Caco-2 (cell line): ENCODE results near the gene CLTB. TPM values are rescaled to one million over a fixed set of nuclear protein-coding genes. Genes with fewer than 3 reads are reported as not detected.

Source experiments
- BruUV-seq: library from RNA; stranded (reverse); fragments of 400-500 nt; replicated peaks from 2 replicates; lab custom pipeline; 2021; lab: Mats Ljungman, UMichigan
- CTCF ChIA-PET: fragments of 300-600 bp; sonication (Branson Sonifier 250); formaldehyde crosslinking; loops from one replicate; lab custom pipeline; 2022; ENCODE audit warnings: antibody characterized with exemption; lab: Charles Lee
- POLR2A ChIA-PET: fragments of 300-600 bp; sonication (Branson Sonifier 250); formaldehyde crosslinking; loops from one replicate; lab custom pipeline; 2022; ENCODE audit warnings: antibody characterized with exemption; lab: Charles Lee
- DNase-seq, 2 experiments: peaks; one replicate each; pipeline versions ENCODE4 v3.0.0 to v3.0.0-alpha.2; 2020 to 2022
- H3K27me3 ChIP-seq: replicated peaks from 2 replicates; pipeline ENCODE4 v1.6.0; 2011; ENCODE audit warnings: low read length; ENCODE audit not compliant: control insufficient read depth, insufficient read depth
- H3K36me3 ChIP-seq: 2 replicates; pipeline ENCODE4 v1.5.1; 2011; ENCODE audit warnings: low read length; ENCODE audit not compliant: control insufficient read depth, insufficient read depth
- H3K4me1 ChIP-seq: fragments of 250-450 bp; sonication (Bioruptor Pico); 2 replicates; pipeline ENCODE4 v1.5.1; 2020; ENCODE audit warnings: mild to moderate bottlenecking
- H3K4me3 ChIP-seq: 2 replicates; pipeline ENCODE4 v1.5.1; 2011; ENCODE audit warnings: low read depth, mild to moderate bottlenecking, control low read depth, low read length
- H3K9me3 ChIP-seq: fragments of 250-450 bp; sonication (Bioruptor Pico); 2 replicates; pipeline ENCODE4 v1.5.1; 2020; ENCODE audit warnings: mild to moderate bottlenecking, moderate library complexity
- H3K27ac Mint-ChIP-seq: one replicate; pipeline ENCODE4 v1.8.0; 2022; ENCODE audit warnings: mixed read lengths; ENCODE audit not compliant: unreplicated experiment
- H3K27me3 Mint-ChIP-seq: one replicate; pipeline ENCODE4 v1.8.0; 2022; ENCODE audit warnings: mixed read lengths; ENCODE audit not compliant: insufficient read depth, unreplicated experiment
- H3K36me3 Mint-ChIP-seq: one replicate; pipeline ENCODE4 v1.8.0; 2022; ENCODE audit warnings: mild to moderate bottlenecking, mixed read lengths; ENCODE audit not compliant: insufficient read depth, unreplicated experiment
- H3K4me1 Mint-ChIP-seq: one replicate; pipeline ENCODE4 v1.8.0; 2022; ENCODE audit warnings: low read depth, mixed read lengths; ENCODE audit not compliant: unreplicated experiment
- H3K4me3 Mint-ChIP-seq: one replicate; pipeline ENCODE4 v1.8.0; 2022; ENCODE audit warnings: mild to moderate bottlenecking, moderate library complexity, mixed read lengths; ENCODE audit not compliant: unreplicated experiment
- H3K9me3 Mint-ChIP-seq: one replicate; pipeline ENCODE4 v1.8.0; 2022; ENCODE audit warnings: mixed read lengths; ENCODE audit not compliant: unreplicated experiment
- intact Hi-C: fragments of 100-400 bp; cut with micrococcal nuclease; formaldehyde crosslinking; loops from one replicate; pipeline ENCODE4 v1.10.0; 2022; ENCODE audit not compliant: unreplicated experiment
- total RNA-seq: library from RNA; stranded (reverse); gene quantifications from 2 replicates; pipeline ENCODE4 v1.2.3, GENCODE V29; 2022
- TF ChIP-seq, protein P1 (sequence below), 2 experiments: fragments of 200-600 bp in 1 of 2; IDR thresholded peaks; 1 replicate in 1 of 2; 2 replicates in 1 of 2; pipeline versions ENCODE4 v1.5.1 to v1.8.0; 2011 to 2022; ENCODE audit warnings: antibody characterized with exemption in 1 of 2, control low read depth in 1 of 2, inconsistent platforms in 1 of 2, low read depth in 1 of 2, low read length in 1 of 2, mild to moderate bottlenecking in 1 of 2, moderate library complexity in 1 of 2; ENCODE audit not compliant: insufficient read depth in 1 of 2, severe bottlenecking in 1 of 2, unreplicated experiment in 1 of 2

Gene CLTB
- total RNA-seq, 1 experiment from 2014 or later: 78.9 TPM

DNA sequence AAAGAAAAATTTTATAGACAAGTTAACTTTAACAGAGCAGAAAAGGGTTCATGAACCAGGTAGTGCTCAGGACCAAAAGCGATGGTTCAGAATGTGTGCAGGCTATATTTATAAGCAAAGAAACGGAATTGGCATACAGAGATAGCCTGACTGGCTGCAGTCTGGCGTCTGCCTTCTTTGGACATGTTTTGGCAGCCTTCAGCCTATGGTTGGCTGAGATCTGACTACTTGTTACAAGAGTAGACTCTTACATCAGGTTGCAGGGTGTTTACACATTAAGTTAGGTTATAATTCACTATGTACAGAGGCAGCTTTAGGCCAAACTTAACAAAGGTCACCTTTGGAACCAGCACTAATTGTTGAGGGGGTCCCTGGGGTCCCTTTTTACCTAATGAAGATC, 34.9 kb downstream of the CLTB start:
- DNase-seq: no peak
- intact Hi-C loops: no loop called here
- Histone ChIP-seq H3K27me3 (no peaks in the 10 kb centered on the region), H3K36me3 (no peaks in the 10 kb centered on the region), H3K4me1 (no peaks in the 10 kb centered on the region), H3K4me3 (no peak overlapping the region), H3K9me3 (no peaks in the 10 kb centered on the region)
- Mint-ChIP-seq H3K4me3 (no peak overlapping the region), H3K27me3 (no peaks in the 10 kb centered on the region), H3K4me1 (no peaks in the 10 kb centered on the region), H3K36me3 (peaks cover 45% of the 10 kb centered on the region), H3K27ac (no peak overlapping the region), H3K9me3 (no peaks in the 10 kb centered on the region)
- TF ChIP-seq, protein P1, sequence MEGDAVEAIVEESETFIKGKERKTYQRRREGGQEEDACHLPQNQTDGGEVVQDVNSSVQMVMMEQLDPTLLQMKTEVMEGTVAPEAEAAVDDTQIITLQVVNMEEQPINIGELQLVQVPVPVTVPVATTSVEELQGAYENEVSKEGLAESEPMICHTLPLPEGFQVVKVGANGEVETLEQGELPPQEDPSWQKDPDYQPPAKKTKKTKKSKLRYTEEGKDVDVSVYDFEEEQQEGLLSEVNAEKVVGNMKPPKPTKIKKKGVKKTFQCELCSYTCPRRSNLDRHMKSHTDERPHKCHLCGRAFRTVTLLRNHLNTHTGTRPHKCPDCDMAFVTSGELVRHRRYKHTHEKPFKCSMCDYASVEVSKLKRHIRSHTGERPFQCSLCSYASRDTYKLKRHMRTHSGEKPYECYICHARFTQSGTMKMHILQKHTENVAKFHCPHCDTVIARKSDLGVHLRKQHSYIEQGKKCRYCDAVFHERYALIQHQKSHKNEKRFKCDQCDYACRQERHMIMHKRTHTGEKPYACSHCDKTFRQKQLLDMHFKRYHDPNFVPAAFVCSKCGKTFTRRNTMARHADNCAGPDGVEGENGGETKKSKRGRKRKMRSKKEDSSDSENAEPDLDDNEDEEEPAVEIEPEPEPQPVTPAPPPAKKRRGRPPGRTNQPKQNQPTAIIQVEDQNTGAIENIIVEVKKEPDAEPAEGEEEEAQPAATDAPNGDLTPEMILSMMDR (IDR thresholded peaks at IDR 0.05; ENCODE audit: insufficient read depth in 1 of 2, low read depth in 1 of 2, low read length in 1 of 2, severe bottlenecking in 1 of 2, unreplicated experiment in 1 of 2): no peak
- BruUV-seq: no TSS peak
- ChIA-PET CTCF (no interaction called here), POLR2A (no interaction called here)

DNA sequence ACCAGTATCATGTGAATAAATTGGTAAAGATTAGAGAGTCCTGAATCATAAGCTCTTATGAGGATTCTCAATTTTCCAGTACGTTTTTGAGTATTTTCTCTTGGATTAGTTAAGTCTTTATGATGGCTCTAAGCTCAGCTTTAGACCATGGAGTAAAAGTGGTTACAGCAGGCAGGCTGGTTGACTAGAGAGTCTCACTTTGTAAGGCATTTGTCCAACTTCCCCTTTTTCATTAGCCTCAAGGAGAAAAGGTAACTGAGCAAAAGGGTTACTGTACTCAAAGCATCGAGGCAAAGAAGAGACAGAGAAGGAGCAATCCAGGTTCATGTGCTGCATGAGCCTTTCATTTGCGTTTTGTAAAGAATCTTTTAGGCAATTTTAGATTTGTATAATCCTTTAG, 36.5 kb downstream of the CLTB start:
- ChIA-PET CTCF (no interaction called here), POLR2A (no interaction called here)
- Histone ChIP-seq H3K9me3 (no peaks in the 10 kb centered on the region), H3K27me3 (no peaks in the 10 kb centered on the region), H3K4me3 (no peak overlapping the region), H3K4me1 (no peaks in the 10 kb centered on the region), H3K36me3 (no peaks in the 10 kb centered on the region)
- Mint-ChIP-seq H3K9me3 (no peaks in the 10 kb centered on the region), H3K27ac (no peak overlapping the region), H3K4me1 (no peaks in the 10 kb centered on the region), H3K36me3 (peaks cover 31% of the 10 kb centered on the region), H3K27me3 (no peaks in the 10 kb centered on the region), H3K4me3 (no peak overlapping the region)
- no peak for DNase-seq
- no TSS peak for BruUV-seq
- TF ChIP-seq, protein P1 (IDR thresholded peaks at IDR 0.05; ENCODE audit: insufficient read depth in 1 of 2, low read depth in 1 of 2, low read length in 1 of 2, severe bottlenecking in 1 of 2, unreplicated experiment in 1 of 2): no peak
- intact Hi-C loops: no loop called here

DNA sequence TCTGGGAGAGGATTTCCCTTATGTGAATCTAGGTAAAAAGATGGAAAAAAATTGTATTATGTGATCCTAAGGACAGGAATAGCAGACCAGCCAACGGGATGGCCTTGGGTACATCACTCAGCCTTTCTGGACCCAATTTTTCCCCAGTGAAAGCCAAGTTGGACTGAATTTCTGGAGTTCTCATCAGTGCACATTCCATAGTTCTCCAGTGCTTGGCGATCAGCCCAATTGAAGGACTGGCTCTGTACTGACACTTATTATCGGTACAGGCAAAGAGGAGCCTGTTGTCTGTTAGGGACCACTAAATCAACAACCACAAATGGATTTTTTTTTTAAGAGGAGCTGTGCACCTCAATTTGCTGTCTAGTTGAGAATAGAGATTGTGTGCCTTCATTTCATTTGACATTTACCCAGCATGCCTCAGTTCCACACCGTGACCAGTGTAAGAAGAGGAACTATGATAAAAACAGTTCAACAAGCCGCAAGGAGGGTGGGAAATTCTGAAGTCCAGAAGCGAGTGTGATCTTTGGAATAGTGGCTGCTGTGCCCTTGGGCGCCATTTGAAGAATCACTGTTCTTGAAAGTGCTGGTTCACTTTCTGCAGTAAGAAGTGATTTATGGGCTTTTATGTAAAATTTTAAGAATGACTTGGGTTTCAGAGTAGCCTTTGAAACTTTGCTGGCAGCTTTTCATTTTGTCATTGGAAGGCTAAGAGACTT, 43.1 kb downstream of the CLTB start:
- no peaks in the 10 kb centered on the region for H3K9me3 ChIP-seq
- no peaks in the 10 kb centered on the region for H3K27me3 ChIP-seq
- Mint-ChIP-seq H3K9me3 (no peaks in the 10 kb centered on the region), H3K27ac (no peak overlapping the region), H3K4me1 (no peaks in the 10 kb centered on the region), H3K4me3 (no peak overlapping the region), H3K36me3 (peaks cover under 1% of the 10 kb centered on the region), H3K27me3 (no peaks in the 10 kb centered on the region)
- TF ChIP-seq, protein P1 (IDR thresholded peaks at IDR 0.05; ENCODE audit: insufficient read depth in 1 of 2, low read depth in 1 of 2, low read length in 1 of 2, severe bottlenecking in 1 of 2, unreplicated experiment in 1 of 2): no peak
- POLR2A ChIA-PET: no interaction called here
- CTCF ChIA-PET: no interaction called here
- no TSS peak for BruUV-seq
- intact Hi-C loops: no loop called here
- no peaks in the 10 kb centered on the region for H3K36me3 ChIP-seq
- H3K4me3 ChIP-seq: no peak overlapping the region
- DNase-seq: no peak
- no peaks in the 10 kb centered on the region for H3K4me1 ChIP-seq
